ENCODE data around the gene WIPF1.

The WIPF1 gene, protein sequence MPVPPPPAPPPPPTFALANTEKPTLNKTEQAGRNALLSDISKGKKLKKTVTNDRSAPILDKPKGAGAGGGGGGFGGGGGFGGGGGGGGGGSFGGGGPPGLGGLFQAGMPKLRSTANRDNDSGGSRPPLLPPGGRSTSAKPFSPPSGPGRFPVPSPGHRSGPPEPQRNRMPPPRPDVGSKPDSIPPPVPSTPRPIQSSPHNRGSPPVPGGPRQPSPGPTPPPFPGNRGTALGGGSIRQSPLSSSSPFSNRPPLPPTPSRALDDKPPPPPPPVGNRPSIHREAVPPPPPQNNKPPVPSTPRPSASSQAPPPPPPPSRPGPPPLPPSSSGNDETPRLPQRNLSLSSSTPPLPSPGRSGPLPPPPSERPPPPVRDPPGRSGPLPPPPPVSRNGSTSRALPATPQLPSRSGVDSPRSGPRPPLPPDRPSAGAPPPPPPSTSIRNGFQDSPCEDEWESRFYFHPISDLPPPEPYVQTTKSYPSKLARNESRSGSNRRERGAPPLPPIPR

DNA sequence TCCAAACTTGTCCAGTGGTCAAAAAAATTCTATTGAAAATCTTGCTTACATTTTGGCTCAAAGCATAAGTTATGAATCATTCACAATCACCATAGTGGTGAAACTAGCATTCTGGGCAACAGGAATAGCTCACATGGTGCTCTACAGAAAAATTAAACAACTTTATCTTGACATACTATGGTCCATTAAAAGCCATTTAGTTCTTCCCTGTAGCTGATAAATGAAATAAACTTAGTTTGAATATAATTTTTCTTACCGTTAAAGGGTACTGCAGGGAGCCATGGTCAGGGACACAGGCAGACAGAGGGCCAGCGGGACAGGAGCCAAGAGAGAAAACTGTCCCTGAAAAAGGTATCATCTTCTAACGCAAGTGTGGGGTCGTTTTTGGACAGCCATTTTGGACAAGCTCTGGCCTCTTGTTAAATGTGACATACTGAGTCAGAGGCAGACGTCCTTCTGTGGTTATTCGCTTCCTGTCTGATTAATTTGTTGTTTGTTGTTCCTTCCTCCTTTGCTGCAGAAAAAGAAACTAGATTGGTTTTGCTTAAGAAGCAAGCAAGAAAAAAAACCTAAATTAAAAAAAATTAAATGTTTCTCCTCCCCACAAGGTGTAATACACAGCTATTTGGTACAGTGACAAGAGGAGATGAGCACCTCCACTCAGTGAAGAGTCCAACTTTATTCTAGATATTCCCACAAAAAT is at the start of gene WIPF1:
Gene WIPF1 (minus strand): TSS at position 460 of the 703 bp plus-strand sequence. CDS start 12,231 bp downstream, outside the sequence.
- DNase-seq (ENCODE audit: low read depth in 2 of 2) = peak in 1 of 2 donors; percentile 24

DNA sequence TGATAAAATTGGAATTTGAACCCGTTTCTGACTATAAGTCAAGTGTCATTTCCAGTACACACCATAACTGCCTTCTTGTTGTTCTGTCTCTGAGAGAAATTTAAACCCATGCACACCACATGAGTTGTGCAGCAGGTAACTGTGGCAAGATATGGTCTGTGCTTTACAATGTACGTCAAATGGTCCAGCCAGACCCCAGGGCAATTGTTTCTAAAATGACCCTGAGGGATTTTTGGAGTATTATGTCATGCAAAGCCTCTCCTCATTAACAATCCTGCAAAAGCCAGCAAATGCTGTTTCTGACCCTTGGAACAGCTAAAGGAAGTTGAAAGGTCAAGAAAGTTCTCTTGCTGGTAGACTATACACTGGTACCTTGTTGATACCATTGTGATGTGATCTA is 47.7 kb upstream of the WIPF1 start:
- no peak for DNase-seq (ENCODE audit: low read depth in 2 of 2)

DNA sequence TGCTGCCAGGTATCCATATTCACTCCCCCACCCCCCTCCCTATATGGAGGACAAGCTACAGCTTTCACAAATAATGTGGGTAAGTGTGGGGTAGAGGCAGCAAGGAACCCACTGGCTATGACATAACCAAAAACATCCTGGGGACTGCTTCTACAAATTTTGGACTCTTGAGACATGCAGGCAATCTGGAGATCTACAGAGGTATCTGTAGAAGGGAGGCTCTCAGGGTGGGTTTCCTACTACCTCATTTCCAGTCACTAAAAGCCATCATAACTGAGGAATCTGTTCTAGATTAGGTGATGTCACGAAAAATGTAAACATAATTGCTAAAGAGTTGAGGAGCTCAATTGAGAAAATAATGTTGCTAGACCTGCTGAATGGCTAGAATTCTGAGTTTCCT is 46.8 kb upstream of the WIPF1 start:
- no peak for DNase-seq (ENCODE audit: low read depth in 2 of 2)

DNA sequence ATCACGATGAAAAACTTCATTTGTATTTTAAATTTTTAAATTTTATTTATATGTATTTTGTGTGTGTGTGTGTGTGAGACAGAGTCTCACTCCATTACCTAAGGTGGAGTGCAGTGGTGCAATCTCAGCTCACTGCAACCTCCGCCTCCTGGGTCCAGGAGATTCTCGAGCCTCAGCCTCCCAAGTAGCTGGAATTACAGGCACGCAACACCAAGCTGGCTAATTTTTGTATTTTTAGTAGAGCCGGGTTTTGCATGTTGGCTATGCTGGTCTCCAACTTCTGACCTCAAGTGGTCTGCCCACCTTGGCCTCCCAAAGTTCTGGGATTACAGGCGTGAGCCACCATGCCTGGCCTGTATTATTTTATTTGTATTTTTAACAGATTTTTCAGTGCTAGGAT is 45.8 kb upstream of the WIPF1 start:
- no peak for DNase-seq (ENCODE audit: low read depth in 2 of 2)

DNA sequence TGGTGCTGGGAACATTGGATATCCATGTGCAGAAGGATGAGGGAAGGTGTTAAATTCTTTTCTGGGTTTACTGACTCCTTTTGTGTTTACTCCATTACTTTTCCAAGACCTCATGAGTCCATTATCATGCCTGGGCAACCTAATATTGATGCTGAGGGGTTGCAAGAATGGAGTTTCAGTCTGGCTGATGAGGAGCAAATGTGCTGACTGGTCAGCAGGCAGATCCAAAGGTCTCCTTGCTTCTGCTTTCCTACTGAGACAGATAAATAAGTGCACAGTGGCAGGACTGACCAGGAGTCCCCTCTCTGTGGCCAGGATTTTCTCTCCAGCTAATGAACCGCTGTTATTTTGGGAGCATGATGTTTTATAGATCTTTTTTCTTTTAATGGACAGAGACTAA is 43.6 kb upstream of the WIPF1 start:
- DNase-seq (ENCODE audit: low read depth in 2 of 2) = no peak

DNA sequence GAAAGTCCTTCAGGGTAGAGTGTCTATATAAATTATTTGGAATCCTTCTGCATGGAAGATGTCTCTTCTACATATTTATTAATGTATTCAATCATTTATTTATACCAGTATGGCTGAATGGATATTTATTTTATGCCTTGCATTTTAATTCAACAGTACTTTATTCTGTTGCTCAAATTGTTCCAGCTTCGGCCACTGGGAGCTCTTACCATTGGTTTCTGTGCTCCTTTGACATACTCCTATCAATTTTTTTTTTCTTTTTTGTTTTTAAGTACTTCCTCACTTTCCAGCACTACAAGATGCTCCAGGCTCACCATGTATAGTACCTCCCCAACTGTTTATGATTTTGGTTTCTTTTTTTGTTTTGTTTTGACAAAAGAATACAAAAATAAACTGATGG is 39.4 kb upstream of the WIPF1 start:
- DNase-seq (ENCODE audit: low read depth in 2 of 2) = no peak

DNA sequence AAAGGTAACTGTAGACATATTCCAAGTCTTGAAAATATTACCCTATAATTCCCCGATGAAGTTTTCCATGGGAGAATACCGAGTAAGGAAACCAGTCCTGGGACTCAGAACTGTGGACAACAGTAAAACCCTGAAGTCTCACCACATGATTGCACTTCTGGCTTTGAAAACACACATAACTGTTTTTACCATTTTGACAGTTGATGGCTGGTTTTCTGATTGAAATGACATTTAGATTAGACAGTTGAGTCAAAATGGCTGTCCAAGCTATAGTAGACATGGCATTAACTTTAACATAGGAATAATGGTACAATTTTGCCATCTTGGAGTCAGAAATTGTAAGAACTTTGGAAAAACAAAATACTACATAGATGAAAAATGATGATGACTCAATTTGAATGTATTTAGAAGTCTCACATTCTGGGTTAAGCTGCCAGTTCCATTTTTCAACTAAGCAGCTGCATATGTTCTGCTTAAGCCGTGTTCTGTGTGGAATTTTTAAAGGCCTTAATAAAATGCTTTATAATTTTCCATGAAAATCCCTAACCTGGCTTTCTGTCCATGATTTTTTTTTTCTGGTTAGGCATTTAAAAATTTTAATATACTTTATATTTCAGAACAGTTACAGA is 38.3 kb upstream of the WIPF1 start:
- DNase-seq (ENCODE audit: low read depth in 2 of 2) = no peak

DNA sequence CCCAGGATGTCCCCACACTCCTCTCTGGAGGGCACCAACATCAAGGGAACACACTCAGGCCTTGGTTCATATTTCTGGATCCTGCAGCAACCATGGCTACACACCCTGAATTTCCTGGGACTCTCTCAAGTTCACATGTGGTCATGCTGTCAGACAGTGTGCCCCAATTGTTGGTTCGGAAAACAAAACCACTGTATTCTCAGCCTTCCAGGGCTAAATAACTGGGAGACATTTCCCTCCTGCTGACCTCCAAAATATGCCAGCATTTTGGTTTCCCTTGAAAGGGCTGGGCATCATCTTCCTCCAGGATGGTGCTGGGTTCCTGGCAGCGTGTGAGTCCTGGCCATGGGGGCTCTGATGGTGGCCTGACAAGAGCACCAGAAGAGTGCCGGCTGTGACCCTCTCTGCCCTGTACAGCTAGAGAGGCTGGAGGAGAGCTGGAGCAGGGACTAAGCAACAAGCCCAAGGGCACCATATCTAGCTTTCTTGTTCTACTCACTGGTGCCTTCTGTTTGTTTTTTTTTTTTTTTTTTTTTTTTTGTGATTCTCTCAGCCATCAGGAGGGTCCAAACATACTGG is 37.5 kb upstream of the WIPF1 start:
- peak in 1 of 2 donors; percentile 18 for DNase-seq (ENCODE audit: low read depth in 2 of 2)

DNA sequence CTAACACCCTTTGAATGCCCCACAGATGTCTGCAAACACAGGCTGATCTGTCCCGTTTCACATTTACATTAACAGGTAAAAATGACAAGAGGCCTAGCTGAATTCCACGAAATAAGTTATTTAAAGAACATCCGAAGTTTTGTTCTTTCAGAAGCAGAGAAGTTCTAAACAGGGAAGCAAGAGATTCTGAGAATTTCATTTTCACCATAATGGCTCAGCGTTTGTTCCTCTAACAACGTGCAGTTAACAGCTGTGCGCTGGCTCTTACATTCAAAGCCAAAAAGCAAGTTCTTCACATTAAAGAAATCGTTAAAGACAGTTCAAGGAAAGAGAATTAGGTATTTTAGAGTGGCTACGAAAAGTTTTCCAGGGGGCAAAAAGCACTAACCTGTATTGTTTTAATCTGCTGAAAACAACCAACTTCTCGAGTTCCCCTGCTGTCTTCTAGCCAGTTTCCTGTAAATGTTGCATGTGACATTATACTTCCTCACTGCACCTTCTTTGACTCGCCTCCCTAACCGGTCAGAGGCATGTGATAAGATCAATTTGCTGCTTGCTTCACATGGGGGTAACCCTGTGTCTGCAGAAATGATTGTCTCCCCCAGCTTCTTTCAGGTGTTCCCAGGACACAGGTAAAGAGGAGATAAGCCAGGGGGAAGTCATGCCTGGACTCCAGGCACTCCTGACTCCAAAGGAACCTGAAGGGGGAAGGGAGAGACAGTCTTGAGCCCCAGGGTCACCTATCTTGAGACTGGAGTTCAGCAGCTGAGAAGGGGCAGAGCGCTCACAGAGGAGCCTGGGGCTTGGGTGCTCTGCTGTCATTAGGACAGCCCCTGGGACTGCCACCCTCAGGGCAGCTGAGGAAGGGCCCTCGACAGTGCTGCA is 36.8 kb upstream of the WIPF1 start:
- DNase-seq (ENCODE audit: low read depth in 2 of 2) = no peak

DNA sequence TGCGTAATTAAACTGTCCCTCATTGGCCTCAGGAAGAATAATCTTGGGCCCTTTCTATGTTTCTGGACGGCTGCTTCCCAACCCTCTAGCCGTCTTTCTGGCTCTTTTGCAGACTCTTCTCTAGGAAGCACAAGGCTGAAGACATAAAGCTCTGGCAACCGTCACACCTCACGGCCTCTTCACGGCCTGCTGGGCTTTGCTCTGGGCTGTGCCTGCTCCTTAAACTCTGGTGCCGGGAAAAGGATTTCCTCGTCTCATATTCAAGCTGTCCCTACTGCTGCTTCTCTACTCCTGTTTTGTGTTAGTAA is 36.0 kb upstream of the WIPF1 start:
- no peak for DNase-seq (ENCODE audit: low read depth in 2 of 2)

DNA sequence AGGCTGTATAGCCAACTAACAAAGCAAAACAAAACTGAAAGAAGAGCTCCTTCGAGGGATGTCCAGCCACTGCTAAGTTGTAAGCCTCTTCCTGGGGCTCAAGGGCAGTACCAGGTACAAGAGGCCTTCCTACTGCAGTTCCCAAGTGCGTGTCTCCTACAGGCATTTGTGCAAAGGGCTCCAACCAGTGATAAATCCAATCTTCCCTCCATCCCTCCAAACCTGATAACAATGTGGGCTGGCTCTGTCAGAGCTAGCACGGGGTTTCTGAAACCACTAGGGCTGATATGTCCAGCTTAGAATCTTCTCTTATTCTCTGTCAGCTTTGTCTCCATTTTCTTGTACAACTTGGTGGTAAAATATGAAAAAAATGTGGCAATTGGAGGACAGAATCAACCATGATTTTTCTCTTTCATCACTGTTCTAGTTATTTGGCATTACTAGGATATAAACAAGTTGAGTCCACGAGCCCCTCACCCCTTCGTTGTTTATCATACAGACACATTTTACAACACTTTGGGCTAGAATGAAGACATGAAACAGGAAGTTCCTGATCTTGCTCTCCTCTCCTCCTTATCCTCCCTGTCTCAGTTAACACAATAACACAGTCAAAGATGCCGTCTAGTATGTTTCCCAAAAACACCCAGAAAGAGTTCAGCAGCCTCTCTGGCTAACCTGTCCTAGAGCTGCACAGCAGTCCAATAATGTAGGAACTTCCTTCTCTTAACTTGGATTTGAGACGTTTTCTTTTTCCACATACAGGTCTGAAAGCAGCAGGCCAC is 35.4 kb upstream of the WIPF1 start:
- no peak for DNase-seq (ENCODE audit: low read depth in 2 of 2)

DNA sequence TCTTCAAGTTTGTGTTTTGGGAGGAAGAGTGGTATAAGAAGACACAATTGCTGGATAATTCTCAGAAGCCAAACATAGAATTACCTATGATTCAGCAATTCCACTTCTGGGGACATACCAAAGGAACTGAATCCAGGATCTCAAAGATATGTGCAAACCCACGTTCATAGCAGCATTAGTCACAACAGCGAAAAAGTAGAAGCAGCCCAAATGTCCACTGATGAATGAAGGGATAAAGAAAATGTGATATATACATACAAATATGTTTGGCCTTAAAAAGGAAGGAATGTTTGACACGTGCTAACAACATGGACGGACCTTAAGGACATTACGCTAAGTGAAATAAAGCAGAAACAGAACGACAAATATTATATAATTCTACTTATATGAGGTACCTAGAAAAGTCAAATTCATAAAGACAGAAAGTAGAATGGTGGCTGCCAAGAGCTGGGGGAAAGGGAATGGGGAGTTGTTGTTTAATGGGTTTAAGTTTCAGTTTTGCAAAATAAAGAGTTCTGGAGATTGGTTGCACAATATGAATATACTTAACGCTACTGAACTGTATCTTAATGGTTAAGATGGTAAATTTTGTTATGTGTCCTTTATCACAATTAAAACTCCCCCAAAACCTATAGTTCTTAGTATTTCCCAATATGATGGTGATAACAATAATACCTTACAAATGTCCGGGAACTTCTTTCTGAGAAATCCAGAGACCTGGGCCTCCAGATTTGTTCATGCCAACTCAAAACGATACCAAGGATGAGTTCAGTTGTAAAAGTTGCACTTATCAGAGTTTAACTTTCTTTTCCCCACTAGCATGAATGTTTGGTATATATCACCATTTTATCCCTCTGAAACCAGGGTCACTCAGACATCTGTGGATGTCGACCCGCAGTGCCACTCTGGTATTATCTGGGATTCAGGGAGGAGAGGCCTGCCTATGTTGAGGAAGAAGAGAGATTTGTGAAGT is 33.7 kb upstream of the WIPF1 start:
- DNase-seq (ENCODE audit: low read depth in 2 of 2) = no peak

DNA sequence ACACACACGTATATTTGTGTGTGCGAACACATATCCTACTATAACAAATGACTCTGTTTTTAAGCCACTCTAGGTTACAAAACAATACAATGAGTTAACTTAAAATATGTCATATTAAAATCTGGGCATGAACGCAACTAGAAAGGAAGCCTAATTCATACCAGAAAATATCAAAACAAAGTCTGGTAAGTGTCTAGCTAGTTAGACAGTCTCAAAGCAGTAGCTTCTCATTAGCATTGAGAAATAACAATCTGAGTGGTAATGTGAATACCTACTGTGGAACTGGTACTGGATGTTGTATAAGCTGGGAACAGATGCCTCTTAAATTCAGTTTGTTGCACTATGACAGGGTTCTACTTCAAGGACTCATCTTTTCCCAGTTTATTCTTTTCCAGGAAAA is 32.5 kb upstream of the WIPF1 start:
- no peak for DNase-seq (ENCODE audit: low read depth in 2 of 2)

DNA sequence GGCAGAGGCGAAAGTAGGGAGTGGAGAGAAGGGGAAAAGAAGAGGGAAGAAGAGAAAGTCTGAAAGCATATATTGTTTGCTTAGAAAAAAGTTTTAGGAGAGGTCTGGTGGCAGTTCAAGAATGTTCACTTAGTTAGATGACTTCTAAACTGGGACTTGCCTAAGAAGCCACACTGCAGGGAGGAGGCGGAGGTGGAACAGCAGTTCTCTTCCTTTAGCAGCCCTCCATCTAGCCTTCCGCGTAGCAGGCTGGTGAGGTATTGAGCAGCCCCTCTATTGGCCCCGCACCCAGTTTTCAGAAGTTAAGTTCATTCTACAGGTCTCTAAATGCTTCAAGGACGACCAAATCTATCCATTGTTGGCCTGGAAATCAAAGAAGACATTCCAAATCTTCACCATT is 31.9 kb upstream of the WIPF1 start:
- no peak for DNase-seq (ENCODE audit: low read depth in 2 of 2)

DNA sequence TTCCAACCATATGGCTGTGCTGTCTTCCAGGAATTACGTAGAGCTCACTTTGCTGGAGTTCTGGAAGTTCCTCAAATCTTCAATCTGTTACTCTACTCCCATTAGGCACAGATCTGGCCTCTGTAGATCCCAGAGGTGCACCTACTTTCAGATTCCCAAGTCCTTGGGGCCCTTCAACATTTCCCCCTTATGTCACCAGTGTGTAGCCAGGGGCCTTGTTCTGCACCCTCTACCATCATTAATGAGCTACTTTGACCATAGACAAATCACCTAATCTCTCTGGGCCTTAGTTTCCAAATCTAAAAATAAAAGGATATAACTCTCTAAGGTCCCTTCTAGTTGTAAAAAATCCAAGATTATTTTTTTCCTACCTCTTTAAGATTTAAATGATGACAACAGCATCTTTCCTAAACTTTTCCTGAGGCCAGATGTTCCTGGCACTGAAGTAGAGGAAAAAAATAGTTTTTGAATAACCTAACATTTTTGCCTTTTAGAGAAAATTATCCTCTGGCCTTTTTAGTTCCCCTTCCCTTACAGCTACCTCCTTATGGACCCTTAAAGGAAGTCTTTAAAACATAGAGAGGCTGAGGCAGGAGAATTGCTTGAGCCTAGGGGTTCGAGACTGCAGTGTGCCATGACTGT is 31.0 kb upstream of the WIPF1 start:
- no peak for DNase-seq (ENCODE audit: low read depth in 2 of 2)

DNA sequence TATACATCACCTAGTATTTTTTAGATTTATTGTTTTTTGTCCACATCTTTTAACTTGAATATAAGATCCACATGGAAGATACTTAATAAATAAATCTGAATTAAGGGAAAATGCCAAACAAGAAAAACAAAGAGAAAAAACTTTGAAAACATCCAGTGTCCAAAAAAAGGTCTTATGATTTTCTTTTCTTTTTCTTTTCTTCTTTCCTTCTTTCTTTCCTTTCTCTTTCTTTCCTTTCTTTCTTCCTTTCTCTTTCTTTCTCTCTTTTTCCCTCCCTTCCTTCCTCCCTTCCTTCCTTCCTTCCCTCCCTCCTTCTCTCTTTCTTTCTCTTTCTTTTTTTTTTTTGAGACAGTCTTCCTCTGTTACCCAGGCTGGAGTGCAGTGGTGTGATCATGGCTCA is 29.6 kb upstream of the WIPF1 start:
- DNase-seq (ENCODE audit: low read depth in 2 of 2) = no peak

DNA sequence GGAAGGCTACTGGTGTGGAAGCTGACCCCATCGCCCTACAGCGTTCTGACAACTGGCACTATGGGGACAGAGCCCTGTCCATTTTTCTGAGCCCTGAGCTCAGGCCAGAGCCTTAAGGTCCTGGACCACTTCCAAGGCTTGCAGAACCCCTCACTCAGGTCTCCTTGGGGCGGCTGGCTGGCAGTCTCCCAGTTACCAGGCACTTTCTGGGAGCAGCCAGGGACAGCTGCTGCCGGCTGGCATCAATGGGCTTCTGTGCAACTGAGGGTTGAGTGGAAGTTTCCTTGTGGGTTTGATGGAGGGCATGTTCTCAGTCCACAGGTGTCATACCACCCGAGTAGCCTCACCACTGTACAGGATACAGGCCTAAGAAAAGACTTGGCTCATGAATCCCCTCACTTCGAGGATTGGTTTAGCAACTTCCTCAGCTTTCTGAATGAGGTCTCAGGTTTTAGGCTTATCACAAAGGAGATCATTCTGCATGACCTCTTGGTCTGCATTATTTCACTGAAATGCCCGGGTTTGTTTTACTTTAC is 27.4 kb upstream of the WIPF1 start:
- DNase-seq (ENCODE audit: low read depth in 2 of 2) = no peak

DNA sequence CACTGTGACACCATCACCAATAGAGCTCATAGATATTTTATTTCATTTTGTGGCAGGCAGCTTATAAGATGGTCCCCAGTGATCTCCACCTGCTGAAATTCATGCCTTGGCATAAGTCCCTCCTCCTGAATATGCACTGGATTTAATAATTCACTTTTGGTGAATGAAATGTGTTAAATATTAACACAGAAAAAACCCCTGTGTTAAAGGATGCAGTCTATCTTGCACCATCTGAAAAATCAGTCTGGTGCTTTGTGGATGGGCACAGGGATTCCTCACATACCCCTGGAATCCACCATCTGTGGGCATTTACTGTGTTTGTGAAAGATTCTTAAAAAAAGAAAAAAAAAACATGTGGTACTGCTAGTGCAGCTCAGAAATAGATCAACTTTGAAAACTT is 26.1 kb upstream of the WIPF1 start:
- DNase-seq (ENCODE audit: low read depth in 2 of 2) = no peak
